Head of caudate nucleus (tissue), 42 donors: ENCODE data around the gene SCNN1B.

Experiments
- DNase-seq, 42 donors: peaks; one replicate each; pipeline versions ENCODE4 v3.0.0 to v3.0.0-alpha.2; 2020 to 2021; ENCODE audit warnings: mixed read lengths in 7 of 42
- intact Hi-C: fragments of 100-400 bp; cut with DNase I; formaldehyde crosslinking; loops from one replicate; pipeline ENCODE4 v1.15.0; 2022

The SCNN1B gene

GRCh38 chr16:23317266-23317661 lies 15.2 kb downstream of the SCNN1B start:
- DNase-seq = no peak
- intact Hi-C loops = no loop called here

- DNase-seq = no peak
- intact Hi-C loops = no loop called here
These were observed 15.6 kb downstream of the SCNN1B start for GRCh38 chr16:23317751-23318150.

GRCh38 chr16:23318639-23319038 lies 16.5 kb downstream of the SCNN1B start:
- no peak for DNase-seq
- intact Hi-C loops = no loop called here

GRCh38 chr16:23319861-23320615 lies 17.9 kb downstream of the SCNN1B start:
- no peak for DNase-seq

GRCh38 chr16:23320693-23321092 lies 18.6 kb downstream of the SCNN1B start:
- intact Hi-C loops = no loop called here
- no peak for DNase-seq

More at GRCh38 chr16:23319861-23320615, 17.9 kb downstream of the SCNN1B start:
- intact Hi-C loops = no loop called here

GRCh38 chr16:23321206-23321875 lies 19.2 kb downstream of the SCNN1B start:
- DNase-seq = no peak
- intact Hi-C loops = no loop called here

GRCh38 chr16:23323224-23324030 lies 21.3 kb downstream of the SCNN1B start:
- DNase-seq = no peak
- intact Hi-C loops = no loop called here

- DNase-seq = no peak
- intact Hi-C loops = no loop called here
These were observed 22.6 kb downstream of the SCNN1B start for GRCh38 chr16:23324727-23325126.

- intact Hi-C loops = no loop called here
- DNase-seq = no peak
These were observed 25.7 kb downstream of the SCNN1B start for GRCh38 chr16:23327836-23328235.

- intact Hi-C loops = no loop called here
- no peak for DNase-seq
These were observed 28.1 kb downstream of the SCNN1B start for GRCh38 chr16:23330161-23330560.

GRCh38 chr16:23330583-23331249 lies 28.6 kb downstream of the SCNN1B start:
- intact Hi-C loops = no loop called here
- DNase-seq = no peak

GRCh38 chr16:23333034-23333579 lies 31.0 kb downstream of the SCNN1B start:
- intact Hi-C loops = no loop called here
- DNase-seq = no peak

GRCh38 chr16:23333831-23334456 lies 31.8 kb downstream of the SCNN1B start:
- intact Hi-C loops = no loop called here
- no peak for DNase-seq

- intact Hi-C loops = no loop called here
- no peak for DNase-seq
These were observed 32.4 kb downstream of the SCNN1B start for GRCh38 chr16:23334457-23334853.

- intact Hi-C loops = no loop called here
- no peak for DNase-seq
These were observed 32.8 kb downstream of the SCNN1B start for GRCh38 chr16:23334950-23335349.

GRCh38 chr16:23337836-23338550 lies 35.9 kb downstream of the SCNN1B start:
- DNase-seq = no peak
- intact Hi-C loops = no loop called here

- DNase-seq = no peak
- intact Hi-C loops = no loop called here
These were observed 37.7 kb downstream of the SCNN1B start for GRCh38 chr16:23339787-23340186.

- DNase-seq = no peak
- intact Hi-C loops = no loop called here
These were observed 40.1 kb downstream of the SCNN1B start for GRCh38 chr16:23342083-23342640.
